GM21619 (cell line): ENCODE measurements around the gene DOCK4.
A peak's percentile ranks its signal among the peaks of the same experiment; 100 is the strongest.
"Not testable (repeated sequence)": the region's sequence is repeated elsewhere in the genome, so short reads cannot be mapped to it uniquely, and the experiment has no call there.

Experiments
- ATAC-seq: cut with Tn5 transposase; IDR thresholded peaks from one replicate; pipeline ENCODE4 v1.9.1; 2021; ENCODE audit not compliant: unreplicated experiment

Gene DOCK4

DNA sequence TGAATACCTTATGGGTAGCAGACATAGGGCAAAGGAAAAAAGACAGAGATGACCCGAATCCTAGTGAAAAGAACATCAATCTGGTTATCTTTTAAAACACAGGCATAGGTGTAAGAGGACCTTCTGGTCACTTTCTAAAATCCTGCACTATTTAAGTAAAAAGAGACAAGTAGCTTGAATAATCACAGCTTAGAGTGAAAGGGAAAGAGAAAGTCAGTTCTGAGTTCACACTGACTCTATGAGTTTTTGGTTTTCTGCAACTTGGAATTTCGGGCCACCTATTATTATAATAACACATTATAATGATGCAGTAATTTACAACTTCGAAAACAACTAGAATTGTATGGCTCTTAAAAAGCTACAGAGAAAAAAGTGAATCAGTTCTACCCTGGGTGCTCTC is 247.8 kb downstream of the DOCK4 start:
- ATAC-seq: no peak

DNA sequence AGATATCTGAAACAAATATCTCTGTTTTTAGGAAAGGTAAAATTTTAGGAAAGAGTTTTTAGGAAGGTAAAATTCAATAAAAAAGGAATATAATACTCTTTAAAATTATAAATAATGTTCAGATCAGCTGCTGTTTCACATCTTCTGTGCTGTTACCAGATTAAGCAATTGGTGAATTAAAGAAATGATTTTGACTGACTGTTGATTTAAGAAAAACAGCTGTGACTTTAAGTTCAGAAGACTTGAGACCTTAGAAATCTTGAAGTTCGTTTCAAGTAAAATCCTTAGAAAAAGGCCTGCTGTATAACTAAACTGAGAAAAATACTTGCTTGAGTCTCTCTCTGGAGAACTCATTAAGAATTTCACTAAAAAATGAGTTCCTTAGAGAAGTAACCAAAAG is 250.6 kb downstream of the DOCK4 start:
- no peak for ATAC-seq

DNA sequence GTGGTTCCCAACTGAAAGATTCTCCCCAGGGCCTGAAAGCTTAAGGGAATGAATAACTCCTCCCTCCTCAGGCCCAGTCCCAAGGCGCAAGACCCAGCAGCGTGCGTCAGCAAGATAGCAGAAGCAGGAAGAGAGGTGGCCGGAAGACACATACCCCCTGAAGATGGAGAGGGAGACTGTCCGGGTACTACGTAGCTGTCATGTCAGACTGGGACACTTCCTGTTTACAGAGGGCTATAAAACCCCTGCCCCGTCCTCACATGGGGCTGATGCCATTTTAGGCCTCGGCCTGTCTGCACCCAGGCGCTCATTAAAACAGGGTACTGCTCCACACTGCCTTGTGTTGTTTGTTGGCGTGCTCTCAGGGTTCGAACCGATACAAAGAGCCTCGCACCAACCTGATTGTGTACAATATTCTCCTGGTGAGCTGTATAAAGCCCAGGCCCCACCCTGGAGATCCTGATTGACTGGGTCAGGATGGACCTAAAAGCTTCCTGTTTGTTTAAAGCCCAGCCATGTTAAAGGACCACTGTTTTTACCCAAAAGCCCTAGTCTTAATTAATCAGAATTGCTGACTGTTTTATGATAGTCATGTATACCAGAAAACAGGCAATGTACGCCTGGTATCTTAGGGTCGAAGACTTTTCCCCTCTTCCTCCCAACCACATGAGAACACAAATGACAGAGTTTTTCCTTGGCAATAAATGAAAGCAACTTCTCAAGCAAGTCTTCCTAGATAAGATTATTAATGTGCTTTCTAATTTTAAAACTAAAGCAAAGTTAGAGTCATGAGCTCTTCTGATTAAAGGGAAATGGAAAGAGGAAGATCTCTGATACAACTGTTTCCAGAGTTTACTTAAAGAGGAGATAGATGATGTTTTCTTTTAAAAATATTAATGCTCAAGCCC is 251.5 kb downstream of the DOCK4 start:
- no peak for ATAC-seq

DNA sequence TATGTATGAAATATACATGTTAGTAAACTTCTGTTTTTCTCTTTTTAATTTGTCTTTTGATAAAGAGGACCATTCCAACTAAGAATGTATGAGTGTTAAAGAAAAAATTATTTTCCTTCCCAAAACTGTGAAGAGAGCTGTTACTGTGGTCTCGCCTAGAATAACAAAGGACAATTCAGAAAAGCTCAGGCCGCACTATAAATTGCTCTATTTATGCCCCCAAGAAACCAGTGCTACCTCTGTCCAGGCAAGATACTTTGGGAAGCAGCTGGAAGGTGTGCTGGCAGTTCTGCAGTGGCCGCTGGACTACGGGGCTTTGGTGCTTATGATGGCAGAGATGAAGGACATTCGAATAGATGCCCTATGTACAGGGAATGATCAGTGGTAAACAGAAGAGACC is 252.1 kb downstream of the DOCK4 start:
- no peak for ATAC-seq

DNA sequence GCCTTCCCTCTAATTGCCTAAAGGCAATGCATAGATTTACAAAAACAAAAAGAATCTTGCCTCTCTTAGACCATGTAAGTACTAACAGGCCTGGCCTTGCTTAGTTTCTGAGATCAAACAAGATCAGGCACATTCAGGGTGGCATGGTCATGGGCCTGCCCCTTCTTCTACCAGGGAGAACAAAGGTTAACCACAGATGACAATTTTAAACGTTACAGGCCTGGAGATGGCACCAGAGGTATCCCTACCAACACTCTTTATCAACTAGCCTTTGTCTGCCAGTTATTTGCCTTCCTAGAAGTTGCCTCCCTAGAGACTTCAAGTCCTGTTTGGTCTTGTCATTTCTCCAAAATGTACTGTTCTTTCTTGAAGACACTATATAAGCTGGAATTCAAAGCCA is 252.6 kb downstream of the DOCK4 start:
- peak; percentile 67 for ATAC-seq

DNA sequence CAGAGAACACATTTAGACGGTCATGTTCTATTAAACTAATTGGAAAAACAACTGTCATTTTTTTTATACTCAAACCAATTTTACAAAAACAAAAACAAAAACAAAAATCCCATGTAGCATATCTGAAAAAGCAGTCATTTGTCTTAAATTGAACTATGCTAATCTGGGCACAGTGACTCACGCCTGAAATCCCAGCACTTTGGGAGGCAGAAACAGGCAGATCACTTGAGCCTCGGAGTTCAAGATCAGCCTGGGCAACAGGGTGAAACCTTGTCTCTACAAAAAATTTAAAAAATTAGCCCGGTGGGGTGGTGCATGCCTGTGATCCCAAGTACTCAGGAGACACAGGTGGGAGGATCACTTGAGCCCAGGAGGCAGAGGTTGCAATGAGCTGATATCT is 253.4 kb downstream of the DOCK4 start:
- no peak for ATAC-seq

DNA sequence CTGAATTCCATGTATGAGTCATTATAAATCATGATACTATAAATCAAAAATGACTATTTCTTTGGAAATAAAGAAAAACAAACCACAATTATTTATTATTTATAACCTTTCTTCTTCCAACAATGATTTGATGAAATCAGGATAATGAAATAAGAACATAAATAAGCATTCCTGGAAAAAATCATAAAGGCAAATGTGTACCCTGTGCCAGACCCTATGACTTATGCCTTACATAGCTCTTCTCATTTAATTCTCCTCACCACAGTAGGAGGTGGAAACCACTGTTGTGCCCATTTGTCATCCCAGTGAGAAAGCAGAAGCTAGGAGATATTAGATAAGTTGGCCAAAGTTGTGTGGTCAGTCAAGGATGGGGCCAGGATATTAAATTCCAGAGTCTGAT is 255.1 kb downstream of the DOCK4 start:
- ATAC-seq: no peak

DNA sequence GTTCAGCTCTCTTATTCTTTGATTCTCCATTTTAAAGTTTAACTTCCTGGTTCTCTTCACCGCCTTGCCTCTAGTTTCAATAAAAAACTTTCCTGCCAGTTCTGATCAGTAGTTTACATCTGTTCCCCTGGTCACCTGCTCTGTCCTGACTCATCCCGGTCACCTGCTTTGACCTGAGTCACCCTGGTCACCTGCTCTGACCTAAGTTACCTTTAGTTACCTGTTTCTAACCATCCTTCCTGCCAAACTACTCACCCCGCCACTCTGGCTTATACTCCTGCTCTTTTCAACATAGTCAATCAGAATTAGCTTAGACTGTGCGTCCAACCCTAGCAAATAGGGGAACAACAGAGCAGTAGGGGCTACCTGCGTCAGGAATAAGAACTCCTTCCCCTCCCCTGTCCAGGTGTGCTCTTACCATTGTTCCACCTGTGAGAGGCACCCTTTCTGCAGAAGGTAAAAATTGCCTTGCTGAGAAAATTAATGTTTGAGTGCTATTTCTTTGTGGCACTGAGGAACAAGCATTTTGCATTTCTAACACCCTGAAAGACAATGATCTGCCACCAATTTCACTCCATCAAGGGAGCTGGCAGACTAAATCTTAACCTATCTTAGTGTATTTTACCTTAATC is 263.6 kb downstream of the DOCK4 start:
- ATAC-seq: no peak

DNA sequence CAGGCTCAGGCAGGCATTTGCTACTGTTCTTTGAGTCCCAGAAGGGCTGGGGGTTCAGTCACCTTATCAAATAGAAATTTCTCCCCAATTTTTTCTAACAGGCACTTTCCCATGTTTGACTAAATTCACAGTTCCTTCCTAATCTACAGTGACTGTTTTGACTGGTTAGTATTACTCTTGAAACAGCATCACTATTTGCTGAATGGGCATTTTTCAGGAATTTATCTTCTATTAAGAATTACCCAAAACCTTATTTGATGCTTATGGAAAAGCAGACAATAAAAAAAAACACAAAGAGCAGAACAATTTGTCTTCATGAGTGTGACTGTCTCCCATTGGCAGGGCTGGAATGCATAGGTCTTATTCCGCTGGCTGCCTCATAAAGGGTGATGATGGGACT is 269.0 kb downstream of the DOCK4 start:
- ATAC-seq: no peak

DNA sequence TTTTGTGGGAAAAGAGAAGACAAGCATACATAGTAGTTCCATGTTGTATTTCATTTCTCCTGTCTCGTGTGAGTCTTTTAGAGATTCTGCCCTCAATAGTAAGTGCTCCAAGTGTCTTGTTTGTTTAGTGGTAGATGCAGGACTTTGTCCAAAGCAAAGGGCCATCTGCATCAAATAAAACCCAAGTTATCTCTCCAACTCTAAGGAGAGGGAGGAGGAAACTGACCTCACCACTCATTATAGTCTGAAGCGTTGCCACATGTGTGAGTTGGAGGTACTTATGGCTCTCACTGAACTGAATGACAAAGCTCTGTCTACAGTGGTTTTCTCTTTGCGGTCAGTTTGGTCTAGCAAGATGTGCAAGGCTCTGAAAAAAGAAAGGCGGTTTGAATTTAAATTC is 272.6 kb downstream of the DOCK4 start:
- ATAC-seq: no peak

DNA sequence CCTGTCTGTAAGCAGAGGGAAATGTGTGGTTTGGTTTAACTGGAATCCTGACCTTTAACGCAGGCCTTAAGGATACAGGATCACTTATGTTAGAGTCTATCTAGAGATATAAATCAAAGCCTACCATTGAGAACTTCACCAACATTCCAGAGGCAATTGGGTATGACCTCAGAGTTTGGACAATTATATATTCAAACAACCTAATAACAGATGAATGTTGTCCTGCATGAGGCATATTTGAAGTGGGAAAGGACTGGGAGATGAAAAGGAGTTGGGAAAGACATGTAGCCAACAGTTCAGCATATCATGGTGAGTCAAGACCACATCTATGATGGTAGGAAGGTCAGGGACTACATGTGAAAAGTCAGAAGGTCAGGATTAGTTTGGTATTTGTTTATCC is 274.2 kb downstream of the DOCK4 start:
- no peak for ATAC-seq

DNA sequence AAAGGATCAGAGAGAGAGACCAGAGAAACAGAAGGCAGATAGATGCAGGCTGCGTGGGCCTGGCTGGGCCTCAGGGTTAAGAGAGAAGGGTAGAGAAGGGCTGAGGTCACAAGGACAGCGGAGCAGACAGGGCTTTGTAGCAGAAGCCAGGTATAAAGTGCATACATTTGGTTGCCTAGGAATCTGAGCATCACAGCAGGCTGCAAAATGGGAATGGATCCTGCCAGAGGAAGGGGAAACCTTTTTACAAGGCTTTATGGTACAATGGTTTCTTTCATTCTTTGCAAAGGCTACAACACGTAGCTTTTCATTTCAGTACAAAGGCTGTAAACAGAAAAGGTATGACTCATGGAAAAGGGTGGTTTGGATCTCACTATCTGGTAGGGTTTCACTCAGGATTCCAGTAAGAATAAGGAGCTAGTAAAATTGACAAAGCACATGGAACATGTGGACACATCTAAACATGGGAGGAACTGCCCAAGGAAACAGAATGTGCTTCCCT is 275.1 kb downstream of the DOCK4 start:
- no peak for ATAC-seq

DNA sequence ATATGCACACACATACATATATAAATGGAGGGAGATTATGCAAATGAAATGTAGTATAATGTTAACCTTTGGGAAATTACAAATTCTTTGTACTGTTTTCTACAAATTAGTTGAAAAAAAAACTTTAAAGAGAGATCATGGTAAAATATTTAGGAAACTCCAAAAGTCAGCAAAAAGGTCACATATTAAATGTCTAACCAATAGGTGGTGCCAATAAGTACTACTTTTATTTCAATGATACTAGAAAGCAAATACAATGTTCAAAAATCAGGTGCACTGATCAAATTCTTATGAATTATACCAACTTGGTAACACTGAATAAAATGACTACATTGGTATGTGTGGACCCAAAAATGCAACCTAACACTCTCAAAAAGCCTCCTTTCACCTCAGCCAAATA is 276.9 kb downstream of the DOCK4 start:
- no peak for ATAC-seq

DNA sequence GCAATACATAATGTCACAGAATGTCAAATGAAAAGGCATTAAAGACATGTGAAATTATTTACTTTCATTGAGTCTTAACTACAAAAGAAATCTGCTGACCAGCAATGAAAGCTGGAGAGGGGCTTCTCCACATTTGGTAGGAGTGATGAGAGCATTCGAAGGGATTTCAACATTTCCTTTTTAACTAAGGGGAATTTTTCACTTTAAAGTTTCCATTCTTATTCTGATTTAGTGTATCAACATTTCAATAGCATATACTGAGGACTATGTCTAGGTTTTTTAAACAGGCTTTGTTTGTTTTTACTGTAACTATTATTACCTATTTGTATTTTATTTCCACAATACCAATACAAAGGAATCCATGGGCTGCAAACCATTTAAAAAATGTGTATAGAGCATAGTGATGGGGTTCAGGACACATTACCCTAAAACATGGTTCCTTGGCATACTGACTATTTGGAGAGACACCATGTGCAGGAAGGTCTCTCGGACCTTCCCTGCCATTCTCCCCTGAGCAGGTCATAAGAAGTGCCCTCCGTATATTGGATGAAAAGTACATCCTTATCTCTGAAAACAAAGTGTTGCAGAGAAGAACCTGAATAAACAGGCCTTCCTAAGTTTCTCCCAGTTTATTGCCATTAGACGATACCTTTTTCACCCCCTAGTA is 278.7 kb downstream of the DOCK4 start:
- no peak for ATAC-seq

DNA sequence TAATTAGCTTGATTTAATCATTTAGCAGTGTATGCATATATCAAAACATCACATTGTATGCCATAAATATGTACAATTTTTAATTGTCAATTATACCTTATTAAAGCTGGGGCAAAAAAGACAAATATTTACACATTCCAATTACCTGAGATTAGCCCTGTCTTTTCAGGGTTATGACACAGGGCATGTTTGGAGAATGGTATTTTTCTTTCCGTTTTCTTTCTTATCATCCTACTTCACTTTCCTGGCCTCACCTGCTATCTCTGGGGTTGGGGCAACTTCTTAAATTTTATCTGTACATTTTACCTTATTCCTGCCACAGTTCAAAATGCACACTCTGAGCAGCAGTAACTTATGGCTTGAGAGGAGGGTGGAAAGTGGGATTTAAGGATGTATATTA is 285.9 kb downstream of the DOCK4 start:
- no peak for ATAC-seq

DNA sequence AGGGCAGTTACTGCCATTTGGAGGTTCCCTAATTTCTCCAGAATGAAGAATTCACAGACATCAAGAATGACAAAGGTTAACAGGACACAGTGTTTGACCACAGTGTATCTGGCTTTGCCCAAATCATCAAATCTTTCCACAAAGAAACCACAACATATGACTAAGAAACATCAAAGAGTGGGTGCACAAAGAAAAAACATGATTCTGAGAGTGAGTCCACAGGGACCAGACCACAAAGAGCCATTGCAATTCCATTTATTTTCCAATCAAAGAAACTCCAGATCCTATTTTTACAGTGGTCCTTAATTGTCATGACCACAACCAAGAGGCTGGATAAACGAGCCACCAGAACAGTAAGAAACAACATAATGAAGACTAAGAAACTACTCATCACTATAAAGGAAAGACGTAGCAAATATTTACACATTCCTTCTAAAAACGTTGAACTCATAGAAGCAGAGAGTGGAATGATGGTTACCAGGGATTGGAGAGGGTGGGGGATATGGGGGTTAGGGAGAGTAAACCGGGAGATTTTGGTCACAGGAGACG is 286.5 kb downstream of the DOCK4 start:
- ATAC-seq: no peak

DNA sequence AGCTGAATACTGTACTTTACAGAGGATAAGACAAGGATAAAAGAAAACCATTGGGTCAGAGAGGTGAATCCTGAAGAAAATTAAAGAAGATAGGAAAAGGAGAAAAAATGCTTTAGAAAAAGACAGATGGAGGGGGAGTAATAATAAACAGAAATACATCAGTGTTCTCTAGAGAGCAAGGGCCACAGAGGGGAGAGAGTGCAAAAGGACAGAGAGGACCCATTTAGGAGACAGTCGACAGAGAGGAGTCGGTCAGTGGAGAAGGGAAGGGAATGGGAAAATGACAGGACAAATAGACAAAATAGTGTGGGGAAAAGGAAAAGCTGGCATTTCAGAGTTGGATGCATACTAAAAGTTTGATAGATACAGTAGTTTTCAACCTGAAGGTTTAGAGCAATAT is 287.0 kb downstream of the DOCK4 start:
- no peak for ATAC-seq

DNA sequence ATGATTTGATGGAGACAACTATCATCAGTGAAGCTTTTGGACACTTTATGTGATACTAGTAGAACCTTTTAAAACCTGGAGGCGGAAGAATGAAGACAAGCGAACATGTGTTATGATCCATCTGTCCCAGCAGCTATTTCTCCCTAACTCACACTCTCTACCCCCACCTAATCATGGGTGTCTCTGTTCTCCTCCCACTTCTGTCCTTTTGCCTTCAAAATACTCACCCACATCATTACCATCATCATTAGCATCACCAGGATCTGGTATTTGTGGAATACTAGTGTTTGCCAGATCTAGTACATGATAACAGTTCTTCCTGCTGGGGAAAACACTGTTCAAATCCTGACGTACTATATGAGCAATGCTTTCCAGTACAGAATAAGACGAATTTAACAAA is 287.7 kb downstream of the DOCK4 start:
- ATAC-seq: no peak

DNA sequence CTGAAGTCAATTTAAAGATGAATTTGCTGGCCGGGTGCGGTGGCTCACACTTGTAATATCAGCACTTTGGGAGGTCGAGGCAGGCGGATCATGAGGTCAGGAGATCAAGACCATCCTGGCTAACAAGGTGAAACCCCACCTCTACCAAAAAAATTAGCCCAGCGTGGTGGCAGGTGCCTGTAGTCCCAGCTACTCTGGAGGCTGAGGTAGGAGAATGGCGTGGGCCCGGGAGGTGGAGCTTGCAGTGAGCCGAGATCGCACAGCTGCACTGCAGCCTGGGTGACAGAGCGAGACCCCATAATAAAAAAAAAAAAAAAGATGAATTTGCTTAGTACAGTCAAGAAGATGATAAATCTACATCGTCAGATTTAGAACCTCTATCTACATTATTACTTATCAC is 288.8 kb downstream of the DOCK4 start:
- ATAC-seq: not testable (repeated sequence)

DNA sequence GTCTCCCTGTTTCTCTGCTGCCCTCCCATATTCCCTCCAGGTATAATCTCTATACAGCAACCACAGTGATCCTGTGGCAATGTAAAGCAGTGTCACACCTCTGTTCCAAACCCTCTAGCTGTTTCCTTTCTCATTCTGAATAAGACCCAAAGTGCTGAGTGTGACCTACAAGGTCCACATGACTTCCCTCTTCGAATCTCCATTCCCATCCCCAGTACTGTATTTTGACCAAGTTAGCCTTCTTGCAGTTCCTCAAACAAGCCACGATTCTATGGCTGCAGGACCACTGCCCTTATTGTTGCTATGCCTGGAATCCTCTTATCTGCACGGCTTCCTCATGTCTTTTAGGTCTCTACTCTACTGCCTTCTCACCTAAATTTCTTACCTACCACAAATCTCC is 291.9 kb downstream of the DOCK4 start:
- ATAC-seq: no peak

DNA sequence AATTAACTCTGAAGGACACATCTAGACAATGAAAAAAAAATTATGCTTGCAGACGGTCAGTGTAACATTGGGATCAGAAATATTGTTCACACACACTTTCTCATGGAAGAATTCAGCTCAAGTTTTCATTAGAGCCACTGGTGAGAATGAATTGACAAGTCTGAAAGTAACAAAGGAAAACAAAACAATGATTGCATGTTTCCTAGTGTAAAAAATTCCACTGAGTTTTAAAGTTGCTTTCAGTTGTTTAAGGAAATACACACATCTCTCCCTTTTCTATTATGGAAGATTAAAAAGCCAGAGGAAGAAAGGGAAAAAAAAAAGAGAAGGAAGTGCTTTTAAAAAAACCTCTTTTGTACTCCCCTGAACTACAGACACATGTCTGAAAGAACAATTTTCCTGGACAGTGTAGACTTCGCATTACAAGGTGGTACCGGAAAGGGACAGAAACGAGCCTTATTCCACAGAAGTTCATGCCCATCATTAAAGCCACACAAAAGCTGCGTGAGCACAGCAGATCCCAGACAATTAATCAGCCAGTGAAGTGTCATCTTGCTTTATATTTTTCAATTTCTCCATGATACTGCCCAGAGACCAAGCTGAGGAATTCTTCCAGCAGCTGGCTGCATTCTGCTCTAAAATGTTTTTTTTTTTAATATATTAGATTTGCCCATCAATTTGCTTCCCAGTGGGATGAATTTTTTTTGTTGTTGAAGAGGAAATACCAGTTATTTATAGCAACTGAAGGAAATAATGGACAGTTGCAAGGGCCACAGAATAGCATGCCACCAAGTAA is 294.8 kb downstream of the DOCK4 start:
- no peak for ATAC-seq
